ENCODE results near the gene NOL9. TPM values are rescaled to one million over a fixed set of nuclear protein-coding genes. Genes with fewer than 3 reads are reported as not detected.

The NOL9 gene
- polyA plus RNA-seq, 3 donors, result 3.7 to 11.5 (median 7.6) TPM

DNA sequence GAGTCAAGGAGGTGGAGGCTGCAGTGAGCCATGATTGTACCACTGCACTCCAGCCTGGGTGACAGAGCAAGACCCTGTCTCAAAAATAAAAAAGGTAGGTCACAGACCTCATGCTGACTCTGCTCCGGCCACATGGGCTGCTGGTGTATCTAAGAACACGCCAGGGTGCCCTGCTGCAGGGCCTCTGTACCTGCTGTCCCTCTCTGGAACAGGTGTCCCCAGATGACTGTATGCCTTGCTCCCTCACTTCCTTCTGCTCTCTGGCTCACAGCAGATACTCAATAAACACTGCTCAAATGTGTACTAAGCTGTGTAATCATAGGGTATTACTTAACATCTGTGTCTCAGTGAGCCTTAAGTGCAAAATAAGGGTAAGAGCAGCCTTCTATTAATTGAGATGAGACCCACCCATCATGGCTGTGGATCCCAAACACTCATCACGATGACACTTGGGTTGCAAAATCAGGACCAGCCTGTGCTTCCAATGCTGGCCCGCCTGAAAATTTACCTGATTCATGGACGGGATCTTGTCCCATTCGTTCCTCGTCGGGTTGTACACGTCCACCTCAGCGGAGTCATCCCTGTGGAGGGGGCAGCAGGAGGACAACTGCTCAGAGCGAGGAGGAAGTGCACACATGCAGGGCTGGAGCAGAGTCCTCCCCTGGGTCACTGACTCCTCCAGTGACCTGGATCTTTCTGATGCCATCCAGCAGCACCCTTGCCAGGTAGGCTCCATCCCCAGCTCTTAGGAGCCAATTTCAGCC lies 40.8 kb upstream of the NOL9 start:
- H3K4me3 ChIP-seq (replicated peaks in 1 of 3; ENCODE audit: low read depth in 2 of 3, low read length in 3 of 3), result no peak overlapping the region
- peaks cover 66 to 74% of the 10 kb centered on the region in 2 donors for H3K36me3 ChIP-seq (replicated peaks in 1 of 2; ENCODE audit: control insufficient read depth in 1 of 2, insufficient read depth in 2 of 2, low read length in 2 of 2)
- DNase-seq, result peak in 1 of 3 donors; percentile 15
- no peaks in the 10 kb centered on the region for H3K27me3 ChIP-seq (ENCODE audit: control insufficient read depth in 2 of 2, insufficient read depth in 2 of 2, low read length in 2 of 2)
- H3K4me2 ChIP-seq (replicated peaks; ENCODE audit: extremely low read depth, low read length, poor library complexity, severe bottlenecking), result no peak overlapping the region
- peaks cover 99% of the 10 kb centered on the region for H4K20me1 ChIP-seq (ENCODE audit: insufficient read depth, low read length)
- H3K79me2 ChIP-seq (ENCODE audit: insufficient read depth, low read length), result peaks cover 52% of the 10 kb centered on the region
- Mint-ChIP-seq H3K27ac (peak overlapping the region in 1 of 7 donors; percentile 10), H3K4me1 (peaks cover 44% of the 10 kb centered on the region), H3K36me3 (peaks cover 57 to 85% of the 10 kb centered on the region in 2 donors), H3K27me3 (ENCODE audit: low read depth in 3 of 3) (no peaks in the 10 kb centered on the region), H3K4me3 (no peak overlapping the region), H3K9me3 (peaks cover 0 to 2% (median 0%) of the 10 kb centered on the region in 7 donors)
- TF ChIP-seq, protein P1, sequence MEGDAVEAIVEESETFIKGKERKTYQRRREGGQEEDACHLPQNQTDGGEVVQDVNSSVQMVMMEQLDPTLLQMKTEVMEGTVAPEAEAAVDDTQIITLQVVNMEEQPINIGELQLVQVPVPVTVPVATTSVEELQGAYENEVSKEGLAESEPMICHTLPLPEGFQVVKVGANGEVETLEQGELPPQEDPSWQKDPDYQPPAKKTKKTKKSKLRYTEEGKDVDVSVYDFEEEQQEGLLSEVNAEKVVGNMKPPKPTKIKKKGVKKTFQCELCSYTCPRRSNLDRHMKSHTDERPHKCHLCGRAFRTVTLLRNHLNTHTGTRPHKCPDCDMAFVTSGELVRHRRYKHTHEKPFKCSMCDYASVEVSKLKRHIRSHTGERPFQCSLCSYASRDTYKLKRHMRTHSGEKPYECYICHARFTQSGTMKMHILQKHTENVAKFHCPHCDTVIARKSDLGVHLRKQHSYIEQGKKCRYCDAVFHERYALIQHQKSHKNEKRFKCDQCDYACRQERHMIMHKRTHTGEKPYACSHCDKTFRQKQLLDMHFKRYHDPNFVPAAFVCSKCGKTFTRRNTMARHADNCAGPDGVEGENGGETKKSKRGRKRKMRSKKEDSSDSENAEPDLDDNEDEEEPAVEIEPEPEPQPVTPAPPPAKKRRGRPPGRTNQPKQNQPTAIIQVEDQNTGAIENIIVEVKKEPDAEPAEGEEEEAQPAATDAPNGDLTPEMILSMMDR (IDR thresholded peaks at IDR 0.05), result no peak
- no peak overlapping the region for H3K27ac ChIP-seq (ENCODE audit: low read depth in 1 of 2, low read length in 2 of 2)
- H3K4me1 ChIP-seq (ENCODE audit: control insufficient read depth in 1 of 2, insufficient read depth in 2 of 2, low read length in 2 of 2), result peaks cover 35 to 50% of the 10 kb centered on the region in 2 donors
- H3K9ac ChIP-seq (ENCODE audit: insufficient read depth, low read length, poor library complexity, severe bottlenecking), result no peak overlapping the region
- intact Hi-C loops (cut with micrococcal nuclease), result no loop called here
- WGBS (ENCODE audit: insufficient coverage), result 86% methylated on average over 11 of the region's 11 CpGs
- H2AFZ ChIP-seq (ENCODE audit: insufficient read depth, low read depth, low read length, poor library complexity, severe bottlenecking), result no peak overlapping the region
- H3K9me3 ChIP-seq (replicated peaks in 1 of 2; ENCODE audit: control insufficient read depth in 1 of 2, insufficient read depth in 1 of 2, low read length in 2 of 2), result no peaks in the 10 kb centered on the region

DNA sequence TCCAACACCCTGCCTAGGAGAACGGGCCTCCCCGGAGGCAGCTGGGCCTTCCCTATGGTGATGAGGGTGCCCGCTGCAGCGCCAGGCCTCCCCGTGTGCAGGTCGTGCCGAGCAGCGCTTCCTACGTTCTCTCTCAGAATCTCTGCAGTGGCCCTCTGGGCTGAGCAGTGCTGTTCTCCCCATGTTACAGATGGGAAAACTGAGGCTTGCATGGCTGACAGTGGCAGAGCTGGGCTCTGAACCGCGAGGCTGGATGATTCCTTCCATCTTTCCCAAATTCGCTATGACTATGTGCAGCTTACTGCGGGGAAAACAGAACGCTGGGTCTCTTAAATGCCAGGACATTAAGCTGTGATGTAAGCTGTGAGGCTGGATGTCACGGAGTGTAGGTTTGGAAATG lies 39.5 kb upstream of the NOL9 start:
- no peak for DNase-seq
- Mint-ChIP-seq H3K27me3 (ENCODE audit: low read depth in 3 of 3) (no peaks in the 10 kb centered on the region), H3K36me3 (peaks cover 67 to 90% of the 10 kb centered on the region in 2 donors), H3K9me3 (peaks cover 0 to 2% (median 0%) of the 10 kb centered on the region in 7 donors), H3K4me1 (peaks cover 41% of the 10 kb centered on the region), H3K4me3 (no peak overlapping the region), H3K27ac (no peak overlapping the region)
- H2AFZ ChIP-seq (ENCODE audit: insufficient read depth, low read depth, low read length, poor library complexity, severe bottlenecking), result no peak overlapping the region
- no peaks in the 10 kb centered on the region for H3K9me3 ChIP-seq (replicated peaks in 1 of 2; ENCODE audit: control insufficient read depth in 1 of 2, insufficient read depth in 1 of 2, low read length in 2 of 2)
- peaks cover 40% of the 10 kb centered on the region for H3K79me2 ChIP-seq (ENCODE audit: insufficient read depth, low read length)
- peaks cover 100% of the 10 kb centered on the region for H4K20me1 ChIP-seq (ENCODE audit: insufficient read depth, low read length)
- intact Hi-C loops (cut with micrococcal nuclease), result no loop called here
- no peak overlapping the region for H3K9ac ChIP-seq (ENCODE audit: insufficient read depth, low read length, poor library complexity, severe bottlenecking)
- H3K27me3 ChIP-seq (ENCODE audit: control insufficient read depth in 2 of 2, insufficient read depth in 2 of 2, low read length in 2 of 2), result no peaks in the 10 kb centered on the region
- no peak overlapping the region for H3K4me2 ChIP-seq (replicated peaks; ENCODE audit: extremely low read depth, low read length, poor library complexity, severe bottlenecking)
- no peak overlapping the region for H3K27ac ChIP-seq (ENCODE audit: low read depth in 1 of 2, low read length in 2 of 2)
- peaks cover 28 to 46% of the 10 kb centered on the region in 2 donors for H3K4me1 ChIP-seq (ENCODE audit: control insufficient read depth in 1 of 2, insufficient read depth in 2 of 2, low read length in 2 of 2)
- TF ChIP-seq, protein P1 (IDR thresholded peaks at IDR 0.05), result no peak
- H3K36me3 ChIP-seq (replicated peaks in 1 of 2; ENCODE audit: control insufficient read depth in 1 of 2, insufficient read depth in 2 of 2, low read length in 2 of 2), result peaks cover 79 to 88% of the 10 kb centered on the region in 2 donors
- WGBS (ENCODE audit: insufficient coverage), result 97% methylated on average over 7 of the region's 15 CpGs
- no peak overlapping the region for H3K4me3 ChIP-seq (replicated peaks in 1 of 3; ENCODE audit: low read depth in 2 of 3, low read length in 3 of 3)

Measured in CD14-positive monocyte (primary cell).